SK-N-MC (cell line): ENCODE data around the gene DIPK1C.

ENCODE experiments used
- EZH2 ChIP-seq: fragments of 200-600 bp; sonication (generic); IDR thresholded peaks from one replicate; pipeline ENCODE4 v1.6.1; 2017; ENCODE audit warnings: antibody characterized with exemption
- POLR2AphosphoS5 ChIP-seq: IDR thresholded peaks from 2 replicates; pipeline ENCODE4 v1.6.1; 2012; ENCODE audit warnings: mild to moderate bottlenecking, low read depth, low read length, borderline replicate concordance

DNA sequence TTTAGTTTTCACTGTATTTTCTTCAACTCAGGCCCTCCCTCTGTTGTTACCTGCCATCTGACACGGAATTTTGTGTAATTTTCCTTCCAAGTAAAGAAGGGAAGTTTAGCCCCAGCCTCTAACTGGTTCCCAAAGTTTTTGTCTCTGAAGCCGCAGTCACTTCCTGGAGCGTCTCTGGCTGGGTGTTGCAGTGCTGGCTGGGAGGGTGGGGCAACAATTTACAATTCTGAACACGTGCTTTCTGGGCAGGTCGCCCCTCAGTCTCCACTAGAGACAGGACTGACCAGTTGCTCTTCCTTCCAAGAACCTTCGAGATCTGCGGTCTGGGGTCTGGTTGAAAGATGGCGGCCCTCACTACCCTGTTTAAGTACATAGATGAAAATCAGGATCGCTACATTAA is 42.5 kb upstream of the DIPK1C start:
- no peak for TF ChIP-seq EZH2
- TF ChIP-seq POLR2AphosphoS5: no peak
